ENCODE data around the gene SLC19A2.
"Not testable (repeated sequence)": the region's sequence is repeated elsewhere in the genome, so short reads cannot be mapped to it uniquely, and the experiment has no call there.

The SLC19A2 gene

DNA sequence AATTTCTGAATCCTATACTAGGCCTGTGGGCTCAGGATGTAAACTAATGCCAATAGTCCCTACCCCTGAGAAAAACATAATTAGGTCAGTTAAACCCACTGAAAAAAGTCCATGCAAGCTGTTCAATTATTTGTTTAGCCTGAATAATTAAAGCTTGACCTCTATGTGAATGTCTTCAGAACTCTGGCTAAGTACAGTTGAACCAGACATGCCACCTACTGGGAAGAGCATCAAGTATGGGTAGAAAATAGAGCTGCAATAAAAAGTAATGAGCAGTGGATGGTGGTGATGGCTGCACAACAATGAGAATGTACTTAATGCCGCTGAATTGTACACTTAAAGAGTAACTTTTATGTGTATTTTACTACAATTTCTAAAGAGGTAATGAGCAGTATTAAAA lies 23.6 kb upstream of the SLC19A2 start:
- in situ Hi-C loops (cut with MboI; ENCODE audit: low sequenced_read_pairs): no loop called here

DNA sequence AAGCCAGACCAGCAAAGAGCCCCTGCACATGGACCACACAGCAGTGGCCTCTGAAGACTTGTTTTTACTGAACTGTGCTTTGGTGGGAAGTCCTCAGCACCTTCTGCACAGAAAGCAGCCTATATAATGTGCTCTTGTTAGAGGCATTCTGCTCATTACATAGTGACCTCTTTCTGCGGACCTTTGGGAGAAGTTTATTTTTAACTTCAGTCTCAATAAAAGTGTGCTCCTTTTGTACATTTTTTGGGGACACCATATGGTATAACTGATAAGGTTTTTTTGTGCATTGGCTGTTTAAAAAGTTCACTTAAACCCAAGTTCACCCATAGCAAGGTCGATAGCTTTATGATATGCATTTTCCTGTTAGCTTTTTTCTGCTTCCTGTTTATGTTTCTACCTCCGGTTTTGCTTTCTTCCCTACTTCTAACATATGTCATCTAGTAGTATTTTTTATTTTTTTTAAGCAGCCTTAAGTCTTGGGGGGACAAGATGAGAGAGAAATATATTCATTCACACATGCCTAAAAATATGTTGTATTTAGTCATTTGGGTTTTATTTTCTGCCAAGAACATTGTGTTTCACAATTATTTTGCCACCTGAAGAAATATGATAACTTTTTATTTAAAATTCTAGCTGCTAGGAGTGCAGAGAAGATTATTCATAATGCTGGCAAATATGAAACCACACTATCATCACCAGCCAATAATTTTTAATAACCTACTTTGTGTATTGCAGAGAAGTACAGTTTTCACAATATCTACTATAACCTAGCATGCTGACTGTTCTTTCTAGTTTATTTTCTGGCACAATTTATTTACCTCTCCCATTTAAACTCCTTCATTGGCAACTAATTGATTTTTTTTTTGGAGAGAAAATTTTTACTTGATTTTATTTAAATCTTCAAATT lies 22.9 kb upstream of the SLC19A2 start:
- in situ Hi-C loops (cut with MboI; ENCODE audit: low sequenced_read_pairs): no loop called here

DNA sequence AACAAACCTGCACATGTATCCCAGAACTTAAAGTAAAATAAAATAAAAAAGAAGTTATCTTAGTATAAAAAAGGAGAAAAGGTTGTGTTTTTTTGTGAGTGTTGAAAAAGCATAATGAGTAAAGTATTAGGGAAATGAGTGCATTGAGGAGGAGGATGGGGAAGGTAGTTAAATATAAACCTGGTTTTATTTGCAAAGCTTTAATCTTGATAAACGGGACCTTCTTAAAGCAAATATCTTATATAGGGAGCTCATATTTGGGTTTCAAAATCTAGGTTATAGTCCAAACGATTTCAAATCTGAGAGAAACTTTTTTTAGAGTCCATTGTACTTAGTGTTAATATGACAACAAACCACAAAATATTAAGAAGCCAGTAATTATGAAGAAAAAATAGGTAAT lies 21.7 kb upstream of the SLC19A2 start:
- in situ Hi-C loops (cut with MboI; ENCODE audit: low sequenced_read_pairs): no loop called here

DNA sequence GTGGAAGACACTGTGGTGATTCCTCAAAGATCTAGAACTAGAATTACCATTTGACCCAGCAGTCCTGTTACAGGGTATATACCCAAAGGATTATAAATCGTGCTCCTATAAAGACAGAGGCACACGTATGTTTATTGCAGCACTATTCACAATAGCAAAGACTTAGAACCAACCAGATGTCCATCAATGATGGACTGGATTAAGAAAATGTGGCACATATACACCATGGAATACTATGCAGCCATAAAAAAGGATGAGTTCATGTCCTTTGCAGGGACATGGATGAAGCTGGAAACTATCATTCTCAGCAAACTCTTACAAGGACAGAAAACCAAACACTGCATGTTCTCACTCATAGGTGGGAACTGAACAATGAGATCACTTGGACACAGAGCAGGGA lies 17.9 kb upstream of the SLC19A2 start:
- in situ Hi-C loops (cut with MboI; ENCODE audit: low sequenced_read_pairs): not testable (repeated sequence)

DNA sequence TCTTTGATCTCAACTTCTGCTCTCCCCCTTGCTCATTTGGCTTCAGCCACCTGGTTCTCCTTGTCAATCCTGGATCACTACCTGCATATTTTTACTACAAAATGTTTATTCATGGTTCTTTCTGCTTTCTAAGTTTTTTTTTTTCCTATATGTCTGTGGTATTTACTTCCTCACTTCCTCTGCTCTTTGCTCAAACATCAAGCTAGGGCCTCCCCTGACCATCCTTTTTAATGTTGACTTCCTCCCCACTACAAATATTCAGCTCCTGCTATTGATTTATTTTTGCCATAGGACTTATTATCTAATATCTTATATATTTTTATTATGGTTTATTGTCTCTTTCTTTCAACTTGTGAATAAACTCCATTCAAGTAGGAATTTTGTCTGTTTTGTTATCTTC lies 14.1 kb upstream of the SLC19A2 start:
- in situ Hi-C loops (cut with MboI; ENCODE audit: low sequenced_read_pairs): no loop called here

DNA sequence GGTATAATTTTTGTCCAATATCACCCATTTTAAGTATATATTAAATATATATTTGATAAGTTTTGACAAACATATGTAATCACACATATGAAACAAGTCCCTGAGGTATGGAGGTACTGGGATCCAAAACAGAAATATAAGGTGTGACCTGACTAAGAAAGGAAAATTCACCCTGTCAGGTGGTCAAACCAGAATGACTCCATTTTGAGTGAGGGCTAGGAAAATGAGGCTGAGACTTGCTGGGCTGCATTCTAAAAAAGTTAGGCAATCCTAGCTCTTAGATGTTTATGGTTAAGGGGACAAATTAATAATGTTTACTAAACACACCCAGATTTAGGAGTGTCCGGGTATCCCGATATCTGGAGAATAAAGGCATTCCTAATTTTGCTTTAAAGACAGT lies 11.6 kb upstream of the SLC19A2 start:
- in situ Hi-C loops (cut with MboI; ENCODE audit: low sequenced_read_pairs): no loop called here

DNA sequence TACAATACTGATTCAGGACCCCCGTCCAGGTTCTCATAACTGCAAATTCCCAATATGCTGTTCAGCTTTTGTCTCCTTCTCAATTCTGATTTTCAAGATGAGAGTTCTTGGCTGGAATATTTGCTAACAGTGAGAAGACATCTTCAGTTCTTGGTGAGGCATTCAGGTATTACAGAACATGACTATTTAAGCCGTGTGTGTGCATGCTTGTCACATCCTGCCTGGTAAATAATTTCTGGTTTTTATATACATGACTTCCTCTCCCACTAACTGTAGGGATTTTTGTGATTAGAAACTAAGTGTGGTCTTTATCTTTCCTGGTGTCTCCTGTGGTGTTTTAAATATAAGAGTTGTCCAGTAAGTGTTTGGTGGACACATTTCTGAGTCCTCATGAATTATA lies 10.2 kb upstream of the SLC19A2 start:
- in situ Hi-C loops (cut with MboI; ENCODE audit: low sequenced_read_pairs): no loop called here

DNA sequence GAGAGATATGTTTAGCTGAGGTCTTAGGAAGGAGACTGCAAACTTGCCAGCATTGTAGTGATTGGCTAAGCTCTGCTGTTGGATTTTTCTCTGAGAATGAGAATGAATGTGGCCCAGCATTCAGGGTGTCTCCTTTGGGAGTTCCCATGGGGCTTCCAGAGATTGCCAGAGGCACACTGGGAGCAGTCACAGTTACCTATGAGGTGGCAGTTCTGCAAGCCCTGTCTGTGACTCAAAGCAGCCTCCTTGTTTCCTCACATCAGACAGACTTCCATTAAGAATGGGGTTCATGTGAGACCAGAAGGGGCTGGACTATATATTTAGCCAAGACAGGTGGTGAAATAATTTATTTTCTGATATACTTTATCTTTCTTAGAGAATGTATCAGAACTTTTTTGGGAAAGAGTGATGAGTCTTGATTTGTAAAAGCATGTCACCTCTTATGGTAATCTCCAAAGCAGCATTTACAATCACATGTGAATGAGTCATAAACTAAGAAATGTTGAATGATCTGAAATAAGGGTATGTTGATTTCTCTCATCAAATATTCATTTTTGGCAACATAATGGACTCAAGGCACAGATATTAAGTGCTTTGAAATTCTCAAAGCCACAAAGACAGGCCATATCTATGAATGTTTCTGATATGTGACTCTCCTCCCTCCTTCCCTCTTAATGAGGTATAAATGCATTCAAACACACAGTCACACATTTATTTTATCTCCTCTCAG lies 9.5 kb upstream of the SLC19A2 start:
- in situ Hi-C loops (cut with MboI; ENCODE audit: low sequenced_read_pairs): no loop called here

DNA sequence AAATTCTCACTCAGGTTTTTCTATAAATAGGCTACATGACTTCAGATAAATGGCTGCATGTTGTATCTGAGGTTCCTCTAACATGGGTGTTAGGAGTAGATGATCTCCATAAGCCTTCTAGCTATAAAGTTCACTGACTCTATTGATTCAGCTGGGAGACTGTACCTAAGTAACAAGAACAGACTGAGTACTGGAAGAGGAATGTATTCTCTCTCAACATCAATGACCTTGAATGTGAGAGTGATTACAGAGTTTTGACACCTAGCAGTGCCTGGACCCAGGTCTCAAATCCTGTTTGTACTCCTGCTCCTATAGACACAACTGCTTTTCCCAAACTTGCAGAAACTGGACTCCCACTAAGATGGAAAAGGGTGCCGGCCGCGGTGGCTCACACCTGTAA lies 8.6 kb upstream of the SLC19A2 start:
- in situ Hi-C loops (cut with MboI; ENCODE audit: low sequenced_read_pairs): no loop called here

DNA sequence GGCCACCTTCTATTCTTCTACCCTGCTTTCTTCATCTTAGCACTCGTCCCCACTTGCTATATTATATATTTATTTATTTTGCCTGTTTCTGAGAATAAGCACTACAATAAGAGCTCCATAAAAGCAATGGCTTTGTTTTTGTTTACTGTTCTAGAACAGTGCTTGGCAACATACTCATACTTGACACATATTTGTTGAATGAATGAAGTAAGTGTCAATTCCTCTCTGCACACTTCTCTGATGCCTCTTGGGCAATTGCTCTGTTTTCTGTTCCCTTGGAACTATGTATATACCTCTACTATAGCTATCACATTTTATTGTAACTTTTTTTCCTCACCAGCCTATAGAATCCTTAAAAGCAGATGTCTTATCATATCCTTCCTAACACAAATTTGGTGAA lies 7.5 kb upstream of the SLC19A2 start:
- in situ Hi-C loops (cut with MboI; ENCODE audit: low sequenced_read_pairs): no loop called here

DNA sequence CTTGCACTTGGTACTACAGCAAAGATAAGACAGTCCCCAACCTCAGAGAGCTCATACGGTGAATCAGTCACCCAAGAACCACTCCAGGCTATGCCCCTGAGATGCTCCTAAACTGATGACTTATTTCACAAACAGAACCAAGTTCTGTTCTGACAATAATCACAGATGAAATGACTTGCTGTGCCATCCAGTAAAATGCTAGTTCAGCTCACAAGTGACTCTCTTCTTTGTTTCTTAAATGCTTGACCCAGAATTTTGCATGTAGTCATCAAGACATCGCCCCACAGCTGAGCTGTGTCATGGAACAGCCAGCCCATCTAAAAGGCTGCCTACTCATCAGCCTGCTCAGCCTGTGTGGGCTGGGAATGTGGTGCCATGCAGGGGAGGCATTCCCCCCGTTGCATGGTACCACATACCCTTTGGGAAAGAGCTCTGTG lies 6.1 kb upstream of the SLC19A2 start:
- in situ Hi-C loops (cut with MboI; ENCODE audit: low sequenced_read_pairs): no loop called here

DNA sequence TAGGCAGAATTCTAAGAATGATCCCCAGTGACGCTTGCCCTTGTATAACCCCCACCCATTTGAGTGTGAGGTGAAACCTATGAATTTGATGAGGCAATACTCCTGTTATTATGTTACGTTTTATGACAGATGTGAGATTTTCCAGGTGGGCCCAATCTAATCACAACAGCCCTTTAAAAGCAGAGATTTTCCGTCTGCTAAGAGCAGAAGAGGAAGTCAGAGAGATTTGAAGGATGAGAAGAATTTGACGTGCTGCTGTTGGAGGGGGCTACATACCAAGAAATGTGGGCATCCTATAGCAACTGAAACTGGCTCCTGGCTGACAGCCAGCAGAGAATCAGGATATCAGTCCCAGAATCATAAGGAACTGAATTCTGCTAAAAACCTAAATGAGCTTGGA lies 2.4 kb upstream of the SLC19A2 start:
- in situ Hi-C loops (cut with MboI; ENCODE audit: low sequenced_read_pairs): no loop called here

DNA sequence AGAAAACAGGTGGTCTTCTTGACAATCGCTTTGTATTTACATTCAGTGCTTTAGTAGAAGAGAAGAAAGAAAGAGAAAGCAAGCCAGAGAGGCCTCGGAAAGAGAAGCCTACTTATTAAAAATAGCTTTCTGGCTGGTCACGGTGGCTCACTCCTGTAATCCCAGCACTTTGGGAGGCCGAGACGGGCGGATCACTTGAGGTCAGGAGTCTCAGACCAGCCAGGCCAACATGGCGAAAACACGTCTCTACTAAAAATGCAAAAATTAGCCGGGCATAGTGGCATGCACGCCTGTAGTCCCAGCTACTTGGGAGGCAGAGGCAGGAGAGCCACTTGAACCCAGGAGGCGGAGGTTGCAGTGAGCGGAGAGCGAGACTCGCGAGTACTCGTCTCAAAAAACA lies 1.8 kb upstream of the SLC19A2 start:
- in situ Hi-C loops (cut with MboI; ENCODE audit: low sequenced_read_pairs): no loop called here

DNA sequence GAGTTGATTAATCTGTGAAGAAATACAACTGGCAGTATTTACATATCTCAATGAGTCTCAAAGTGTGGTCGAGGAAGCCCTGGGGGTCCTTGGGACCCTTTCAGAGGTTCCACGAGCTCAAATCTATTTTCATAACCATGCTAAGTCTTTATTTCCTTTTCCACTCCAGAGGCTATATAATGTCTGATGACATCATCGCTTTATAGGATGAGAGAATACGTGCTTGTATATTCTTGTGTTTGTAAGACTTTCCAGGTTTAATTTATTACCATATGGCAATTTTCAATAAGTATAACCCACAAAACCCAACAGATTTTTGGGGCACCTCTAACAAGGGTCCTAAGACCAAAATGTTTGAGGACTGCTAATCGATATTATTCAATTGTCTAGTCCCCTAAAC lies 1.4 kb upstream of the SLC19A2 start:
- in situ Hi-C loops (cut with MboI; ENCODE audit: low sequenced_read_pairs): no loop called here

DNA sequence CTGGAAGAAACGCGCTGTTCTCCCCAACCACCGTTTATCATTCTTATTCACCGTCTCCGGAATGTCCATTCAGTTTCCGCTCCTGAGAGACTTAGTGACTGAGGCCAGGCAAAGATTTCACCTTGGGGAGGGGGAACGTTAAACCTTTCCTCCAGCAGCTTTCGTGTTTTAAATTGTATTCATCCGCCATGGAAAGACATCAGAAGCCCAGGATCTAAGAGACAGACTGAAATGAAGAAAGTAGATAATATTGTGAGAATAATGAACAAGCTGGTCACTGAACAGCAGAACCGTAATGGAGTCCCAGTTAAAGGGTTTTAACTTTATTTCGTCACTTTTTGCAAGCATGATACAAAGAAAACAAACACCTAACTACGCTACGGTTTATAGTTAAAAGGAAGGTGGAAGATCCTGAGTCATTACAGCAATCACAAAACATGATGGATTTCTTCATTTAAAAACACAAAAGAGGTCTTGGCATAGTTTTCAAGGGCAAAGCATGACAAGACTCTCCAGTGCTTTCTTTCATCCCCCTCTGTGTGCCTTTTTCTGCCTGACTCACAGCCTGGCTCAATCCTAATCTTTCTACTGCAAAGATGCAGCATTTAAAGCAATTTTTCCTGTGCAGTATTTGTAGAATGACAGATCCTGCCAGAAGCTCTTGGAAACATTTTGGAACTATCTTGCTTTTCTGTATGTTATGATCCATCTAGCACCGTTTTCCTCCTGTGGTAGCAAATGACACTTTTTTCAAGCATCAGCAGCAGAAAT lies 722 bp upstream of the SLC19A2 start:
- in situ Hi-C loops (cut with MboI; ENCODE audit: low sequenced_read_pairs): no loop called here

DNA sequence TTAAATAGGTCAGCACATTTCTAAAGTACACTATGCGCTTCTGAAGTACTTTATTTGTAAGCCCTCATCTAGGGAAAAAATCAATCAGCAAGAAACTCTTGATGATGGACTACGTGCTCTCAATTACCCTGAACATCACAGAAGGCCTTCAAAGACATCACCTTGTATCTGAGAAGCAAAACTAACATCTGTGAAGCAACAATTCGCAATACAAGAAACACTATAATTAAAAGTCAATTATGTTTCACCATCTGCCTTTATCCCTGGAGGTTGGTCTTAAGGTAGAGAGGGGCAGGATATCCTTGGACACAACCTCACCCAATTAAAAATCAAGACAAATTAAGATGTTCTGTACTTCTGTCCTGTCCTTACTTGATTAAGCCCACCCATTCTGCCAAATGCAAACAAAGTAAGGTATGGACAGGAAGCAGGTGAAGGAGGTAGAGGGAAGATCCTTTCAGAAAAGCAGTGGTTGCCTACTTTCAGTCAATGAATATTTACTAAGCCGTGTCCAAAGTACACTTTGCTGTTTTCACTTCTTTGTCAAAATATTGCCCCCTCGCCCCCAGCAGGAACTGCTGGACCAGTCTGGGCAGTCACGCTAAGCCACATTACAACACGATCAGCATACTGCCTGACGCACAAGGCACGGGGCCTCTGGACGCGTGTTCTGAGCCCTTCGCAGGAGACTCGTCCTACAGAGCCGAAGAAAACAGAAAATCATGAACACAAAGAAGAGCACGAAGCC lies 887 bp downstream of the SLC19A2 start:
- in situ Hi-C loops (cut with MboI; ENCODE audit: low sequenced_read_pairs): no loop called here

DNA sequence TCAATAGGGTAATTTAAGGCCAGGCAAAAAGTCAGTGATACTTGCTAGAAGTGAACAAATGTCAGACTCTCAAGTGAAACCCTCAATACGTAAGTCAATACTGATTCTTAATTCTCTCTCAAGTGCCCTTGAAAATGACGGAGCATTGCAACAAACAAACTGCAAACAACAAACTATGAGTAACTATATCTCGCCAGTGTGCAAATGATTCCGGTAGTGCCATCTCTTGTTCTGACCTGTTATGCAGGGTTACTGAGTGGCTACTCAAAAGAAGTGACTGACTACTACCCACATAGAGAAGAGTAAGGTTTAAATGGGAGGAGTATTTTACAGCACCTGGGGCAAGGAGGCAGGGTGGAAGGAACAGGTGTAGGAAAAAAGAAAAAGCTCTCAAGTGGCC lies 1.6 kb downstream of the SLC19A2 start:
- in situ Hi-C loops (cut with MboI; ENCODE audit: low sequenced_read_pairs): no loop called here

DNA sequence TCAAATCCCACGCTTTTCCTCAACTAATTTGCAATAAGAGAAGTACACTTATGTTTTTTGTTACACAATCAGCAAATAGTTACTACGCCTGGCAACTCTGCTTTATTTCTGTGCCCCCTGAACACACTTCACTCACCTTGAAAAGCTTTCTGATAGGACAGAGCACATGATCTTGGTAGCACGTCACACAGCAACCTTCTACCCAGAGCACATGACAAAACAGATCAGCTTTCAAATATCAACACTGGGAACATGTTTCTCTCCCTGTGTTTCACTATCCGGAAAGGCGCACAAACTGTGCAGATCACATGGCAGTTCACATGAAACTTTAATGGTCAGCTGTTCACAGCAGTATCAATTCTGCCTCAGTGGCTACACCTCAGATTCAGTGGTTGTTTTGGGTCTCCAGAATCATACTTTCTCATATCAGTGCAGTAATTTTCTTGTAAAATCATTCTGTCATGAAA lies 2.2 kb downstream of the SLC19A2 start:
- in situ Hi-C loops (cut with MboI; ENCODE audit: low sequenced_read_pairs): no loop called here

DNA sequence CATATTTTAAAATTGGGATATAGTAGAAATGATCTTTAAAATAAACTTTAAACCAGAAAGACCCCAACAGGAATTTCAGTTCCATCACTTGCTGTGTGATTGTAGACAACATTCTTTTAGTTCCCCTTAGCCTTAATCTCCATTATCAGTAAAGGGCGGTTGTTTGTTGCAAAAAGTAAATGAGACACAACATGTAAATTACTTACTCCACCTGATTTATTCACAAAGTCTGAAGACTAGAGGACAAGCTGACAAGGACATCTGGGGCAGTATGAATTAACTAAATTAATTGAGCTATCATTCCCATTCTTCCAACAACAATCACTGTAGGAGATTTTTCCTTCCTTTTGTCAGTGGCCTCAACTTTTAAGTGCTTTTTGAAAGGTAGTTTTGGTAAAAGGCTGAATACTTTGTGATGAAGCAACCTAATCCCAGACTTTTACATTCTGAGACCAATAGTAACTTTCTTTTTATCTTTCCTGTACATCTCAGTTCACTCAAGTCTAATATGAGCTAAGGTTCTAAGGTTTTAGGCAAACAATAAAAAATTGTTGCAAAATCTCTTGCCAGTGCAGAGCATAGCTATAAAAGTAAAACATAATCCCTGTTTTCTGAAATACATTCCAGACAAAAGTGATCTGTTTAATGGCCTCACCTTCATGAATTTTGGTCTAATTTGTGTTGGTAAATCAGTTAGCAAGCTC lies 6.2 kb downstream of the SLC19A2 start:
- in situ Hi-C loops (cut with MboI; ENCODE audit: low sequenced_read_pairs): no loop called here

DNA sequence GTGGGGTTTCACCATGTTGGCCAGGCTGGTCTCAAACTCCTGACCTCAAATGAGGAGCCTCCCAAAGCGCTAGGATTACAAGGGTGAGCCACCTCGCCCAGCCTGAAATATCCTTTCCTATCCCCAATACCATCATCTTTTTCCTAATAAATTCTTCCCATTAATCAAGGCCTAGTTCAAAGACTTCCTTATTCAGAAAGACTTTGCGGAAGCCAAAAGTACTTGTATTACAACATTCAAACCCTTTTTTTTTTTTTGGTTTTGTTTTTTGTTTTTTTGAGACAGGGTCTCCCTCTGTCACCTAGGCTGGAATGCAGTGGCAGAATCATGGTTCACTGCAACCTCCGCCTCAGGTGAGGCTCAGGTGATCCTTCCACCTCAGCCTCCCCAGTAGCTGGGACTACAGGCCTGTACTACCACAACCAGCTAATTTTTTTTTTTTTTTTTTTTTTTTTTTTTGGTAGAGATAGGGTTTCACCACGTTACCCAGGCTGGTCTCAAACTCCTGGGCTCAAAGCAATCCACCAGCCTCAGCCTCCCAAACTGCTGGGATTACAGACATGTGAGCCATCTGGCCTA lies 7.6 kb downstream of the SLC19A2 start:
- in situ Hi-C loops (cut with MboI; ENCODE audit: low sequenced_read_pairs): no loop called here

Data from HL-60/S4 (cell line).